OCI-LY7 (cell line): ENCODE results near the gene HYKK.

Source experiments
- EZH2phosphoT487 ChIP-seq: fragments of 200-600 bp; sonication (generic); IDR thresholded peaks from 2 replicates; pipeline ENCODE4 v1.6.1; 2018; ENCODE audit warnings: low read depth, borderline replicate concordance, mild to moderate bottlenecking, mixed run types, antibody characterized with exemption, low read length, moderate library complexity, mixed read lengths
- TF ChIP-seq, protein P1 (sequence below): fragments of 200-600 bp; sonication (generic); conservative IDR thresholded peaks from 2 replicates; pipeline ENCODE4 v1.5.1; 2014; ENCODE audit warnings: mild to moderate bottlenecking, antibody characterized with exemption, low read length, moderate library complexity, mixed read lengths

DNA sequence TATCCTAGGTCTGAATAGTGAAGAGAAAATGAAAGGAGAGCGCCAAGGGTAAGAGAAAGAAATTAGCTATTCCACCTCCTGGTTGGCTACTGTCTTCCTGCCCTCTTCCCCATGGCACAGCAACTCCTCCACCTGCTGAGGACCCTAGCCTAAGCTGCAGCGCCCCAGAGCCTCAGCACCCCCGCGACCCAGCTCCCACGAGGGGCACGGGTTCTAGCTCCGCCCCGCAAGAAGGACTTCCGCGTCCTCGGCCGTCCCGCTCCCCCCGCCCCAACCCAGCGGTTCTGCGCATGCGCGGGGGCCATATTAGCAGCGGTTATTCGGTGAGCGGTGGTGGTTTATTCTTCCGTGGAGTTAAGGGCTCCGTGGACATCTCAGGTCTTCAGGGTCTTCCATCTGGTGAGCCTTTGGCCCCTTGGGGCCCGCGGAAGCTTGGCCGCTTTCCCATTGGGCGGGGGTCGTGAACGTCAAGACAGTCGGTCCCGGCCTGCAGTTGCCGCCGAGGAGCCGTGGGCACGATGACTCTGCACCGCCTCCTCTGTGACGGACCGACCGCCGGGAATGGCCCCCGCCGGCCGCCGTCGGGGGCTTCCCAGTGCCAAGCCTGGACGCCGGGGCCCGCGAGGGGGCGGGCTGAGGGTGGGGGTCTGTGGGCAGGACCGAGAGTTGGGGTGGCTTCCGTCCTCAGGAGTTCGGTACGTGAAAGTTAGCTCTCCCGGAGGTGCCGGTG, 32.9 kb downstream of the HYKK start, which contains the start of gene PSMA4:
- TF ChIP-seq, protein P1, sequence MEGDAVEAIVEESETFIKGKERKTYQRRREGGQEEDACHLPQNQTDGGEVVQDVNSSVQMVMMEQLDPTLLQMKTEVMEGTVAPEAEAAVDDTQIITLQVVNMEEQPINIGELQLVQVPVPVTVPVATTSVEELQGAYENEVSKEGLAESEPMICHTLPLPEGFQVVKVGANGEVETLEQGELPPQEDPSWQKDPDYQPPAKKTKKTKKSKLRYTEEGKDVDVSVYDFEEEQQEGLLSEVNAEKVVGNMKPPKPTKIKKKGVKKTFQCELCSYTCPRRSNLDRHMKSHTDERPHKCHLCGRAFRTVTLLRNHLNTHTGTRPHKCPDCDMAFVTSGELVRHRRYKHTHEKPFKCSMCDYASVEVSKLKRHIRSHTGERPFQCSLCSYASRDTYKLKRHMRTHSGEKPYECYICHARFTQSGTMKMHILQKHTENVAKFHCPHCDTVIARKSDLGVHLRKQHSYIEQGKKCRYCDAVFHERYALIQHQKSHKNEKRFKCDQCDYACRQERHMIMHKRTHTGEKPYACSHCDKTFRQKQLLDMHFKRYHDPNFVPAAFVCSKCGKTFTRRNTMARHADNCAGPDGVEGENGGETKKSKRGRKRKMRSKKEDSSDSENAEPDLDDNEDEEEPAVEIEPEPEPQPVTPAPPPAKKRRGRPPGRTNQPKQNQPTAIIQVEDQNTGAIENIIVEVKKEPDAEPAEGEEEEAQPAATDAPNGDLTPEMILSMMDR = no peak
- TF ChIP-seq EZH2phosphoT487 = no peak
